Erythroblast (primary cell): ENCODE results near the gene SGCE.

Experiments used
- GATA1 ChIP-seq: IDR thresholded peaks from 2 replicates; pipeline ENCODE4 v1.6.1; 2011; ENCODE audit warnings: low read depth, mild to moderate bottlenecking, control low read depth, low read length, moderate library complexity
- POLR2A ChIP-seq: IDR thresholded peaks from 2 replicates; pipeline ENCODE4 v1.6.1; 2011; ENCODE audit warnings: mild to moderate bottlenecking, low read length

DNA sequence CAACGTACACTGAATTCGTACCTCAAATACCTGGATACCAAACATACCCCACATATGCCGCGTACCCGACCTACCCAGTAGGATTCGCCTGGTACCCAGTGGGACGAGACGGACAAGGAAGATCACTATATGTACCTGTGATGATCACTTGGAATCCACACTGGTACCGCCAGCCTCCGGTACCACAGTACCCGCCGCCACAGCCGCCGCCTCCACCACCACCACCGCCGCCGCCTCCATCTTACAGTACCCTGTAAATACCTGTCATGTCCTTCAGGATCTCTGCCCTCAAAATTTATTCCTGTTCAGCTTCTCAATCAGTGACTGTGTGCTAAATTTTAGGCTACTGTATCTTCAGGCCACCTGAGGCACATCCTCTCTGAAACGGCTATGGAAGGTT, 9.5 kb upstream of the SGCE start:
- TF ChIP-seq POLR2A (no peak), GATA1 (no peak)
